ENCODE measurements around the gene MYD88.
A peak's percentile ranks its signal among the peaks of the same experiment; 100 is the strongest.

MYD88 gene

GRCh38 chr3:38141952-38142273, 3.5 kb downstream of the MYD88 start:
- Histone ChIP-seq H4K20me1 (peaks cover 17 to 41% (median 32%) of the 10 kb centered on the region in 11 experiments; a peak in 21 of 22 replicates), H3K27ac (no peak overlapping the region), H3K27me3 (no peaks in the 10 kb centered on the region), H3K36me3 (peaks cover 25 to 48% (median 34%) of the 10 kb centered on the region in 11 experiments), H3K4me2 (peak overlapping the region; percentile 87 to 99 (median 97); a peak in 17 of 22 replicates), H3K9ac (peak overlapping the region in 2 of 11 experiments; percentile 93 to 95; a peak in 4 of 22 replicates), H3K9me3 (replicated peaks in 1 of 11) (peaks cover 17 to 28% (median 21%) of the 10 kb centered on the region in 11 experiments; a peak in 21 of 22 replicates), H3K4me3 (peak overlapping the region in 3 of 10 experiments; percentile 95 to 99 (median 96); a peak in 4 of 20 replicates), H3K4me1 (peaks cover 62 to 78% (median 65%) of the 10 kb centered on the region in 10 experiments)
- no peak for TF ChIP-seq Cebpa-rat (IDR thresholded peaks at IDR 0.05)

DNA sequence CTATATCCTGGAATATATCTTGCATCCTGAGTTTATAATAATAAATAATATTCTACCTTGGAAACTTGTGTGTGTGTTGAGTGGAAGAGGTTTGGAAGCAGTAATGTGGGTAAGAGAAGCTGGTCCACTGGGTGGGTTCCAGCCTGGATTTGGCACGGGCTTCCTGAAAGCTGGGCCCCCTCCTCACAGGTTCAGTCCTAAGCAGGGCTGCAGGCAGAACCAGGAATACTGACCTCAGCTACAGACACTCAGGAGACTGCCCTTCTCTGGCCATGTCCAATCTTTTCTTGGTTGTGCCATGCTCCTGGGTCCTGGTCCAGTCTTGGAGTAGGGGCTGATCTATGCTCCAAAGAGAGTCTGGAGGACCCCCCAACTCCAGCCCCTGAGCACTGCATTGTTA, 4.5 kb downstream of the MYD88 start:
- Histone ChIP-seq H3K9me3 (replicated peaks in 1 of 11) (peaks cover 19 to 38% (median 32%) of the 10 kb centered on the region in 11 experiments; a peak in 21 of 22 replicates), H3K4me2 (peak overlapping the region; percentile 64 to 99 (median 97)), H4K20me1 (peaks cover 17 to 41% (median 32%) of the 10 kb centered on the region in 11 experiments; a peak in 21 of 22 replicates), H3K4me1 (peaks cover 59 to 83% (median 65%) of the 10 kb centered on the region in 10 experiments), H3K27me3 (no peaks in the 10 kb centered on the region), H3K9ac (peak overlapping the region in 3 of 11 experiments; percentile 33 to 66 (median 34); a peak in 1 of 22 replicates), H3K4me3 (no peak overlapping the region), H3K27ac (peak overlapping the region in 3 of 11 experiments; percentile 37 to 57 (median 54); a peak in 5 of 22 replicates), H3K36me3 (peaks cover 25 to 48% (median 34%) of the 10 kb centered on the region in 11 experiments)
- TF ChIP-seq Cebpa-rat (IDR thresholded peaks at IDR 0.05): no peak

DNA sequence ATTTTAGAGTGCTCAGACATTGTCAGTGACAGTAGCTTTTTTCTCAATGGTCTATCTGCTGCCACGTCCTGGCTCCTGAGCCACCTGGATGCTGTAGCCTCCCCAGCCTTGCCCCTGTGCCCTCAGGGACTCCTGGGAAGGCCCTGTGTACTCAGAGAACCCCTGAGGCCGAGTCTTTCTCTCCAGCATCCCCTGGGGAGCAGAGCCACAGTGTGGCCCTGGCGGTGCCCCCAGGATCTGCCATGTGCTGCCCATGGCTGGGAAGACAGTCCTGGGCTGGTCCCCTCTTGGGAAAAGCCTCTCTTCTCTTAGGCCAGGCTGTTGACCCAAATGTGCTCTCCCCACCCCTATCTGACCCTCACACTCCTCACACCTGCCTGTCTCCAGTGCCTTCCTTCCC, 5.0 kb downstream of the MYD88 start:
- H3K9me3 ChIP-seq (replicated peaks in 1 of 11): peaks cover 19 to 41% (median 35%) of the 10 kb centered on the region in 11 experiments; a peak in 21 of 22 replicates
- no peak for TF ChIP-seq Cebpa-rat (IDR thresholded peaks at IDR 0.05)
- H3K9ac ChIP-seq: peak overlapping the region in 8 of 11 experiments; percentile 5 to 66 (median 27); a peak in 7 of 22 replicates
- peaks cover 17 to 41% (median 32%) of the 10 kb centered on the region in 11 experiments; a peak in 21 of 22 replicates for H4K20me1 ChIP-seq
- peaks cover 25 to 48% (median 34%) of the 10 kb centered on the region in 11 experiments for H3K36me3 ChIP-seq
- H3K4me3 ChIP-seq: peak overlapping the region in 1 of 10 experiments; percentile 28; a peak in 2 of 20 replicates
- H3K4me1 ChIP-seq: peaks cover 60 to 86% (median 67%) of the 10 kb centered on the region in 10 experiments
- H3K27me3 ChIP-seq: no peaks in the 10 kb centered on the region
- H3K27ac ChIP-seq: peak overlapping the region in 10 of 11 experiments; percentile 9 to 57 (median 38); a peak in 18 of 22 replicates
- H3K4me2 ChIP-seq: peak overlapping the region; percentile 64 to 99 (median 97)

- TF ChIP-seq Cebpa-rat (IDR thresholded peaks at IDR 0.05): no peak
- Histone ChIP-seq H3K4me1 (peaks cover 37 to 96% (median 62%) of the 10 kb centered on the region in 10 experiments), H3K27ac (peak overlapping the region in 4 of 11 experiments; percentile 82 to 93 (median 88); a peak in 8 of 22 replicates), H3K27me3 (no peaks in the 10 kb centered on the region), H3K4me3 (no peak overlapping the region), H3K9me3 (replicated peaks in 1 of 11) (peaks cover 19 to 45% (median 35%) of the 10 kb centered on the region in 11 experiments; a peak in 21 of 22 replicates), H3K4me2 (peak overlapping the region in 3 of 11 experiments; percentile 75 to 91 (median 88); a peak in 4 of 22 replicates), H3K9ac (no peak overlapping the region), H3K36me3 (peaks cover 9 to 30% (median 15%) of the 10 kb centered on the region in 11 experiments), H4K20me1 (peaks cover 0 to 15% (median 11%) of the 10 kb centered on the region in 11 experiments; a peak in 18 of 22 replicates)
Observed at GRCh38 chr3:38146504-38146903, 8.0 kb downstream of the MYD88 start.

- peaks cover 0 to 6% (median 2%) of the 10 kb centered on the region in 11 experiments; a peak in 7 of 22 replicates for H4K20me1 ChIP-seq
- 0 out of 20 replicates have a peak overlapping the region, but pooled peaks of 2 of the 10 experiments have one; percentile 4 to 17 for H3K4me3 ChIP-seq
- H3K27me3 ChIP-seq: no peaks in the 10 kb centered on the region
- H3K36me3 ChIP-seq: peaks cover under 1 to 21% (median 6%) of the 10 kb centered on the region in 11 experiments; a peak in 18 of 22 replicates
- peak overlapping the region in 8 of 11 experiments; percentile 53 to 93 (median 80); a peak in 17 of 22 replicates for H3K27ac ChIP-seq
- H3K9me3 ChIP-seq (replicated peaks in 1 of 11): peaks cover 19 to 46% (median 35%) of the 10 kb centered on the region in 11 experiments; a peak in 21 of 22 replicates
- TF ChIP-seq Cebpa-rat (IDR thresholded peaks at IDR 0.05): no peak
- peak overlapping the region in 3 of 11 experiments; percentile 64 to 73 (median 66); a peak in 5 of 22 replicates for H3K9ac ChIP-seq
- H3K4me2 ChIP-seq: peak overlapping the region in 7 of 11 experiments; percentile 52 to 91 (median 75); a peak in 12 of 22 replicates
- H3K4me1 ChIP-seq: peaks cover 28 to 96% (median 61%) of the 10 kb centered on the region in 10 experiments
Observed at GRCh38 chr3:38147421-38147820, 9.0 kb downstream of the MYD88 start.

GRCh38 chr3:38148311-38148882, 9.9 kb downstream of the MYD88 start:
- H4K20me1 ChIP-seq: no peaks in the 10 kb centered on the region
- TF ChIP-seq Cebpa-rat (IDR thresholded peaks at IDR 0.05): peak in 2 of 11 experiments; percentile 31 to 39; a peak in 1 of 22 replicates
- H3K27me3 ChIP-seq: no peaks in the 10 kb centered on the region
- peaks cover 18 to 96% (median 58%) of the 10 kb centered on the region in 10 experiments for H3K4me1 ChIP-seq
- H3K27ac ChIP-seq: peak overlapping the region in 9 of 11 experiments; percentile 39 to 93 (median 78); a peak in 18 of 22 replicates
- H3K4me2 ChIP-seq: peak overlapping the region in 10 of 11 experiments; percentile 10 to 93 (median 68); a peak in 17 of 22 replicates
- peaks cover 19 to 46% (median 35%) of the 10 kb centered on the region in 11 experiments; a peak in 21 of 22 replicates for H3K9me3 ChIP-seq (replicated peaks in 1 of 11)
- peaks cover 0 to 14% (median 0%) of the 10 kb centered on the region in 11 experiments; a peak in 2 of 22 replicates for H3K36me3 ChIP-seq
- H3K4me3 ChIP-seq: 0 out of 20 replicates have a peak overlapping the region, but pooled peaks of 1 of the 10 experiments have one; percentile 4
- H3K9ac ChIP-seq: peak overlapping the region in 6 of 11 experiments; percentile 30 to 73 (median 61); a peak in 9 of 22 replicates

GRCh38 chr3:38149708-38150107, 11.2 kb downstream of the MYD88 start:
- Histone ChIP-seq H3K27me3 (no peaks in the 10 kb centered on the region), H3K27ac (peak overlapping the region in 10 of 11 experiments; percentile 0 to 93 (median 76); a peak in 19 of 22 replicates), H3K9ac (peak overlapping the region in 7 of 11 experiments; percentile 21 to 73 (median 68); a peak in 12 of 22 replicates), H3K9me3 (replicated peaks in 1 of 11) (peaks cover 19 to 40% (median 33%) of the 10 kb centered on the region in 11 experiments; a peak in 21 of 22 replicates), H3K36me3 (peaks cover 0 to 14% (median 0%) of the 10 kb centered on the region in 11 experiments; a peak in 1 of 22 replicates), H3K4me1 (peaks cover 6 to 97% (median 60%) of the 10 kb centered on the region in 10 experiments; a peak in 19 of 20 replicates), H3K4me3 (no peak overlapping the region; a peak in 1 of 20 replicates), H4K20me1 (no peaks in the 10 kb centered on the region), H3K4me2 (peak overlapping the region in 9 of 11 experiments; percentile 12 to 93 (median 75); a peak in 16 of 22 replicates)
- TF ChIP-seq Cebpa-rat (IDR thresholded peaks at IDR 0.05): no peak
